GM12878 (cell line): Measurements from ENCODE around the gene EPHA1.

Experiments used
- BACH1 ChIP-seq: fragments of 450-650 bp; IDR thresholded peaks from 2 replicates; pipeline ENCODE4 v1.6.1; 2017; ENCODE audit warnings: mild to moderate bottlenecking, borderline replicate concordance
- HDAC2 ChIP-seq: fragments of 200-600 bp; sonication (generic); IDR thresholded peaks from 2 replicates; pipeline ENCODE4 v1.6.1; 2017
- ZNF384 ChIP-seq: IDR thresholded peaks from 2 replicates; pipeline ENCODE4 v1.6.1; 2012; ENCODE audit warnings: low read depth, mild to moderate bottlenecking, low read length, improper control_type of control experiment, borderline replicate concordance
- TF ChIP-seq, protein P1 (sequence below): IDR thresholded peaks from 2 replicates; pipeline ENCODE4 v1.6.1; 2011; ENCODE audit warnings: borderline replicate concordance, low read depth, mild to moderate bottlenecking, moderate library complexity, low read length; ENCODE audit not compliant: insufficient read depth, poor library complexity, severe bottlenecking
- TF ChIP-seq, protein P2 (sequence below), 3 experiments: IDR thresholded peaks in 2 of 3; conservative IDR thresholded peaks in 1 of 3; 2 replicates each; pipeline ENCODE4 v1.5.1; 2011; ENCODE audit warnings: low read depth in 3 of 3, low read length in 3 of 3, mild to moderate bottlenecking in 3 of 3, control low read depth in 2 of 3, moderate library complexity in 2 of 3, inconsistent platforms in 1 of 3, mixed read lengths in 1 of 3; ENCODE audit not compliant: control insufficient read depth in 2 of 3, insufficient read depth in 1 of 3; ENCODE audit errors: extremely low read depth in 1 of 3

DNA sequence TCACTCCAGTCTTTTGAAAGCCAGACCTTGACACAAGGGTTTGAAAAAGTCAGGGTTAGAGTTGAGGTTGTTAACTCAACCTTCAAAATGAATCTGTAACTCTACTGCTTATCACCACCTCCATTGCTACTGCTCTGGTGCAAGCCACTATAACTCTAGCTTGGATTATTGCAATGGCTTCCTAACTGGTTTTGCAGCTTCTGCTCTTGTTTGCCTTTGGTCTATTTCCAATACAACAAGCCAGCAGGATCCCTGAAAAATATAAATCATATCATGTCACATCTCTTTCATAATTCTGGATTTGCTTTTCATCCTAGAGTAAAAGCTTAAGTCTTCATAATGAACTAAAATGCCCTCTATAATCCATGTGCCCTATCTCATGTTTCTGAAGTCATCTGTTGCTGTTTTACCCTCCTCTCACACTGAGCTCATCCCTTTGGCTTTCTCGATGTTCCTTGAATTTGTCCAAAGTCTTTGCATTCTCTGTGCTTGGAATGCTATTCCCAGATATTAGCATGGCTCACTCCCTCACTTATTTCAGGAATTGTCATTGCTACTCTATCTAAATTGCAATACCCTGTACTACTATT lies 45.5 kb upstream of the EPHA1 start:
- TF ChIP-seq HDAC2 = no peak
- TF ChIP-seq, protein P1, sequence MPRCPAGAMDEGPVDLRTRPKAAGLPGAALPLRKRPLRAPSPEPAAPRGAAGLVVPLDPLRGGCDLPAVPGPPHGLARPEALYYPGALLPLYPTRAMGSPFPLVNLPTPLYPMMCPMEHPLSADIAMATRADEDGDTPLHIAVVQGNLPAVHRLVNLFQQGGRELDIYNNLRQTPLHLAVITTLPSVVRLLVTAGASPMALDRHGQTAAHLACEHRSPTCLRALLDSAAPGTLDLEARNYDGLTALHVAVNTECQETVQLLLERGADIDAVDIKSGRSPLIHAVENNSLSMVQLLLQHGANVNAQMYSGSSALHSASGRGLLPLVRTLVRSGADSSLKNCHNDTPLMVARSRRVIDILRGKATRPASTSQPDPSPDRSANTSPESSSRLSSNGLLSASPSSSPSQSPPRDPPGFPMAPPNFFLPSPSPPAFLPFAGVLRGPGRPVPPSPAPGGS = no peak
- TF ChIP-seq ZNF384 = no peak
- TF ChIP-seq BACH1 = no peak
- TF ChIP-seq, protein P2, sequence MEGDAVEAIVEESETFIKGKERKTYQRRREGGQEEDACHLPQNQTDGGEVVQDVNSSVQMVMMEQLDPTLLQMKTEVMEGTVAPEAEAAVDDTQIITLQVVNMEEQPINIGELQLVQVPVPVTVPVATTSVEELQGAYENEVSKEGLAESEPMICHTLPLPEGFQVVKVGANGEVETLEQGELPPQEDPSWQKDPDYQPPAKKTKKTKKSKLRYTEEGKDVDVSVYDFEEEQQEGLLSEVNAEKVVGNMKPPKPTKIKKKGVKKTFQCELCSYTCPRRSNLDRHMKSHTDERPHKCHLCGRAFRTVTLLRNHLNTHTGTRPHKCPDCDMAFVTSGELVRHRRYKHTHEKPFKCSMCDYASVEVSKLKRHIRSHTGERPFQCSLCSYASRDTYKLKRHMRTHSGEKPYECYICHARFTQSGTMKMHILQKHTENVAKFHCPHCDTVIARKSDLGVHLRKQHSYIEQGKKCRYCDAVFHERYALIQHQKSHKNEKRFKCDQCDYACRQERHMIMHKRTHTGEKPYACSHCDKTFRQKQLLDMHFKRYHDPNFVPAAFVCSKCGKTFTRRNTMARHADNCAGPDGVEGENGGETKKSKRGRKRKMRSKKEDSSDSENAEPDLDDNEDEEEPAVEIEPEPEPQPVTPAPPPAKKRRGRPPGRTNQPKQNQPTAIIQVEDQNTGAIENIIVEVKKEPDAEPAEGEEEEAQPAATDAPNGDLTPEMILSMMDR (IDR thresholded peaks at IDR 0.05 in 2 of 3, conservative IDR thresholded peaks at IDR 0.05 in 1 of 3; ENCODE audit: control insufficient read depth in 2 of 3, extremely low read depth in 1 of 3, insufficient read depth in 1 of 3, low read depth in 3 of 3, low read length in 3 of 3) = no peak
